NCI-H510A treated with DMSO at 0.1 percent for 48 hours (cell line): Measurements from ENCODE around the gene GALK2.
A peak's percentile ranks its signal among the peaks of the same experiment; 100 is the strongest.
"Not testable (repeated sequence)": the region's sequence is repeated elsewhere in the genome, so short reads cannot be mapped to it uniquely, and the experiment has no call there.

Experiments used
- DNase-seq: peaks from one replicate; lab custom pipeline; 2025; lab: John Stamatoyannopoulos, UW

The GALK2 gene

DNA sequence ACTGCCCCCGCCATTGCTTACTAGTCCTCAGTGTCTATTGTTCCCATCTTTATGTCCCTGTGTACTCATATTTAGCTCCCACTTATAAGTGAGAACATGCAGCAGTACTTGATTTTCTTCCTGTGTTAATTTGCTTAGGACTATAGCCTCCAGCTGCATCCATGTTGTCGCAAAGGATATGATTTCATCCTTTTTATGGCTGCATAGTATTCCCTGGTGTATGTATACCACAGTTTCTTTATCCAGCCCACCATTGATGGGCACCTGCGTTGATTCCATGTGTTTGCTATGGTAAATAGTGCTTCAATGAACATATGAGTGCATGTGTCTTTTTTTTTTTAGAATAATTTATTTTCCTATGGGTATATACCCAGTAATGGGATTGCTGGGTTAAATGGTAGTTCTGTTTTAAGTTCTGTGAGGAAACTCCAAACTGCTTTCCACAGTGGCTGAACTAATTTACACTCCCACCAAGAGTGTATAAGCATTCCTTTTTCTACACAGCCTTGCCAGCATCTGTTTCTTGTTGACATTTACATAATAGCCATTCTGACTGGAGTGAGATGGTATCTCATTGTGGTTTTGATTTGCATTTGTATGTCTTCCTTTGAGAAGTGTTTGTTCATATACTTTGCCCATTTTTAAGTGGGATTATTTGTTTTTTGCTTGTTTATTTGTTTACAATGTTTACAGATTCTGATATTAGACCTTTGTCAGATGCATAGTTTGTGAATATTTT, 53.7 kb downstream of the GALK2 start:
- DNase-seq = no peak

DNA sequence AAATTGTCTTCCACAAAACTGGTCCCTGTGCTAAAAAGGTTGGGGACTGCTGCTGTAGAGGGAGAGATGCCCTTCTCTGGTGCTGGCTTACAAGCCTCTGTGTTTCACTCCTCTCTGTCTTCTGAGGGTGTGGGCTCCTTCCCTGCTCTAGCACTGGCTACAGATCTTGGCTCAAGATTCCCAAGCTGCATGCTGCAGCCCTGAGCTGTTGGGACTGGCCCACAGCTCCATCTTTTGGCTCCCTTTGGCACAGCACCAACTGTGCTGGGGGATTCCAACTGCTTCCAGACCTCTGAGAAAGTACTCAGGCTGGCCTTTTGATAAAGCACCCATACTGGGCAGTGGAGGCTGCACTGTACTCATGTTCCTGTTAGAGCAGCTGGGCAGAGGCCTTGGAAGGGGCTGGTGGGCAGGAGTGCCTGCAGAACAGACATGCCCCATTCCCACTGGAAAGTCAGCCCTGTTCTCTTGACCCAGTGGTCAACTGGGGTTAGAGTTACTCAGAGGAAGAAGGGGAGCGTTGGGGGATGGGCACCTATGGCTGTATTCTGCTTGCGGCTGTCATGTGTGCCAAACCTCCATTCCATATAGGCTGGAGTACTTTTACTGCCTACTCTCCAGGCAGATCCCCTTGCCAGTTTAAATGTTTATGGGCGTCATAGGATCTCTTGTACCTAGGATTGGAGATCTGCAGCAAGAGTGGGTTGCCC, 55.7 kb downstream of the GALK2 start:
- DNase-seq = no peak

GRCh38 chr15:49227602-49228001, 57.6 kb downstream of the GALK2 start:
- no peak for DNase-seq

DNA sequence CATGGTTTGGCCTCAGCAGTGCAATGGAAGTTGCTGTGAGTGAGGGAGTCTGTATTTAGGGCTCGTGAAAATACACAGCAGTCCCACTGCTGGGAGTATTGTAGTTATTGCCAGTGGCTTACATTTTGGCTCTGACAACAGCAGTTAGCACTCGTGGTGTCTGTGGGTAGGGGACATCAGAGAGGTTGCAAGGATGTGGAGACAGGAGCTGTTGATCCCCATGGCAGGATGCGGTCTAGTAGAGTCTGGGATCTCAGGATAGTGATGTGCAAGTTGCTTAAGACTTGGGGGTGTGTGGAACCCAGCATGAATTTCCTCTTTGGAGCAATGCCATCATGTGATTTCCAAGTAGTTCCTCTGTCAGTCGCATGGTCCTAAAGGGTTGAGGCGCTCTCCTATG, 59.9 kb downstream of the GALK2 start:
- no peak for DNase-seq

- no peak for DNase-seq
These were observed 62.3 kb downstream of the GALK2 start for GRCh38 chr15:49232236-49232806.

DNA sequence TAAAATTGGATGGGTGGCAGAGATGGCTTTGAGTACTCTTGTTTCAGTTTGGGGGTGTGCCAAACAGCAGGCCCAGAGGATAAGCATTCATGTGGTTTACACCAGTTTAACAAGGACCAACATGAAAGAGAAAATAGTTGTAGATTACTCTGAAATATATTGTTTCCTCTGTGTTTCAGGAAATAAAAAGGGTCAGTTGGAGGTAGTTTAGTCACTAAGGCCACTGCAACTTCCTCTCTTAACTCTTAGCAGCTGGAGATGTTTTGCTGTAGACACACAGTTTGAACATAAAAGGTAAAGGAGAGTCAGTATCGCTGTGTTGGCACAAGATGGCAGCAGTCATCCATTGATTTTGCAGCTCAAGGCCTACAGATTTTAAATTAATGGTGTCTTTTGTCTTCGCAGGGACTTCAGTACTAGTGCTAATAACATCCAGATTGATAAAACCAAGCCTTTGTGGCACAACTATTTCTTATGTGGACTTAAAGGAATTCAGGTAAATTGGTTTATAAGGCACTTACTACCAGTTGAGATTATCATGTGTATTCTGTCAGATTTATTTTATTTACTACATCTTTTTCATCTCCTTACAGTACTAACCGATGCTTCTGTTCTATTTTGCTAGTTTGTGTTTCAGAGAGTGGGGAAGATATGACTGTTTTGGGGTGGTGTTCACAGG, 65.5 kb downstream of the GALK2 start:
- DNase-seq = peak; percentile 77

DNA sequence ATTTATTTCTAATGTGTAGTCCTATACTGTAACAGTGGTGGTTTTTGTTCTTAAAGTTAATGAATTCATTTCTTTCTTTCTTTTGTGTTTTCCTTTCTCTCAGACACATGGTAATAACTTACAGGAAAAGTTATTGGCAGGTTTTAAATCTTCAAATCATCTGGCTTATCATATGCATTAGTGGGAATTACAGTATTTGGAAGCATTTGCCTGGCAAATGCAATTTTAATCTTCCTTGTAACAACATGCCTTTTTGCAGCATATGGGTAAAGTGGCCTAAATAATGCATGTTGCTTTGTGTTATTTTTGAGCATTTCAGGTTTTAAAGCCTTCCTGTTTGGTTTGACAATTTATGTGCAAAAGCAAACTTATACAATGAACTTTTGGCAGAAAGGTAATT, 66.8 kb downstream of the GALK2 start:
- DNase-seq = no peak

DNA sequence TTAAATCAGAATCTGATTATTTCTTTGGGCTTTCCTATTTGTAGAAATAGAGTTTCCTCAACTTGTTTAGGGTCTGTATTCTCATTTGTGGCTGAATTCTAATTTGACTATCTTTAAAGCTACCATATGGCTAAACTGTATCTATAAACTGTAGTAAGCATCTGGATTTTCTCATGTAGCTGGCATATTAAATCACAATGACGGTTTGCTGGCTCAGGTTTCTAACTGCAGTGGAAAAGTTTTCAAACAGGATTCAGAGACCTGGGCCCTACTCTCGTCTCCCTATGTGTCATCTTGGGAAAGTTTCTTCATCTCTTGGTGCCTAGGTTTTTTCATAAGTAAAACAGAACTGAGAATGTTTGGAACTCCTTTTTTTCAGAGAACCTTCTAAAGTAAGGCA, 68.3 kb downstream of the GALK2 start:
- no peak for DNase-seq

DNA sequence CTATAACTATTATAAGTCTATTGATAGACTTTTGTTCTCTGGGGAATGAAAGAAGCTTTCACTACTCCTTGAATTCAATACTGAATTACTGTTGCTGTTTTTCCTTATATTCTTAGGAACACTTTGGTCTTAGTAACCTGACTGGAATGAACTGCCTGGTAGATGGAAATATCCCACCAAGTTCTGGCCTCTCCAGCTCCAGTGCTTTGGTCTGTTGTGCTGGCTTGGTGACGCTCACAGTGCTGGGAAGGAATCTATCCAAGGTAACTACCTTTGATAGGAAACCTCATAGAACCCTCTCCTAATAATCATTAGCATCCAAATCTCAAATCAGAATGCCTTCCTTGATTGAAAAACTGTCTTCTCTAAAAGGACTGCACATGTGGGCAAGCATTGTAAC, 69.1 kb downstream of the GALK2 start:
- DNase-seq = no peak

GRCh38 chr15:49242820-49243219, 72.8 kb downstream of the GALK2 start:
- no peak for DNase-seq

GRCh38 chr15:49247556-49248110, 77.6 kb downstream of the GALK2 start:
- no peak for DNase-seq

GRCh38 chr15:49248291-49248690, 78.2 kb downstream of the GALK2 start:
- DNase-seq = no peak

DNA sequence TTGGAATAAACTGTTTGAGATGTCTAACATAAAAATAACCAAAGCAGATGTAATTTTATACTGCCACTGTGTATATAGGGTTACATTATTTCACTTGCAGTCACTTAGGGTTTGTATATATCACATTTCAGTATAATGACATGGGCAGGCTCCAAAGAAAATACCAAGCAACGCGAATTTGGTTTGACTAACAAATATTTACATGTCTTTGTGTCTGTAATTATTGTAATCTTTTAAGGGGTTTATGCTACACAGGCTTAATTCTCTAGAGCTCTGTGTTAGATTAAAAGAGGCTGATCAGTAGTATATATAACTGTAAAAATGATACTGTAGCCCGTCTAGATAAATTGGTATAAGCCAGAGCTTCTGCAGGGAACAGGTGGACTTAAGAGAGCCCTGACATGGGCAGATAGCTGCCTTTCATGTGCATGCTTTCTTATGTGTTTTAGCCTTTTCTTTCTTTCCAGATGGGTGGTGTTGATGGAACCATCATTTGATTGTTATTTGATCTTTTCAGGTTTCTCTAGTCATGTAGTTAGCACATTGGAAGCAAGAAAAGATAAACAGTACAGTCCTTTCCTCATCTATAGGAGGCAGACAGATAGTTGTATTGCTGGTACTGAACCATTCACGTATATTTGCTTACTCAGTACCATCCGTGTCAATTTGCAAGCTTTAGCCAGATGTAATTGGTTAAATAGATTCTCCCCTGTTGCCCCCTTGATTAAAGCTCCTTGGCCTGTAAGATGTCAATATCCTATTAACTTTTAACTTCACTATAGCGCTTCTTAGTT, 86.1 kb downstream of the GALK2 start:
- DNase-seq = peak; percentile 70

GRCh38 chr15:49265117-49265516, 95.1 kb downstream of the GALK2 start:
- not testable (repeated sequence) for DNase-seq

DNA sequence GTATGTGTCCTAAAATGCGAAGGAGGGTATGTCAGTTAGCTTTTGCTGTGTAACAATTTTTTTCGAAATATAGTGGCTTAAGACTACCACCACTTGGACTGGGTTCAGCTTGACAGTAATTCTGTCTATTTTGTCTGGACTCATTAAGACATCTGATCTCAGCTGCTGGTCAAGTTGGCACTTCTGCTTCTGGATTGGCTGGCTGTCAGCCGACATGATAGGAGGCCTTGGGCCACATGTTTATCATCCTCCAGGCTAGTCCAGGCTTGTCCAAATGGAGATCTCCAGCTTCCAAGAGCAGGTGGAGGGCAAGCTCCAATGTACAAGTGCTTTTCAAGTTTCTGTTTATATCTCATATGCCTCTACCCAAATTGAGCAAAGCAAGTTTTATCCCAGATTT, 95.9 kb downstream of the GALK2 start:
- peak; percentile 52 for DNase-seq

DNA sequence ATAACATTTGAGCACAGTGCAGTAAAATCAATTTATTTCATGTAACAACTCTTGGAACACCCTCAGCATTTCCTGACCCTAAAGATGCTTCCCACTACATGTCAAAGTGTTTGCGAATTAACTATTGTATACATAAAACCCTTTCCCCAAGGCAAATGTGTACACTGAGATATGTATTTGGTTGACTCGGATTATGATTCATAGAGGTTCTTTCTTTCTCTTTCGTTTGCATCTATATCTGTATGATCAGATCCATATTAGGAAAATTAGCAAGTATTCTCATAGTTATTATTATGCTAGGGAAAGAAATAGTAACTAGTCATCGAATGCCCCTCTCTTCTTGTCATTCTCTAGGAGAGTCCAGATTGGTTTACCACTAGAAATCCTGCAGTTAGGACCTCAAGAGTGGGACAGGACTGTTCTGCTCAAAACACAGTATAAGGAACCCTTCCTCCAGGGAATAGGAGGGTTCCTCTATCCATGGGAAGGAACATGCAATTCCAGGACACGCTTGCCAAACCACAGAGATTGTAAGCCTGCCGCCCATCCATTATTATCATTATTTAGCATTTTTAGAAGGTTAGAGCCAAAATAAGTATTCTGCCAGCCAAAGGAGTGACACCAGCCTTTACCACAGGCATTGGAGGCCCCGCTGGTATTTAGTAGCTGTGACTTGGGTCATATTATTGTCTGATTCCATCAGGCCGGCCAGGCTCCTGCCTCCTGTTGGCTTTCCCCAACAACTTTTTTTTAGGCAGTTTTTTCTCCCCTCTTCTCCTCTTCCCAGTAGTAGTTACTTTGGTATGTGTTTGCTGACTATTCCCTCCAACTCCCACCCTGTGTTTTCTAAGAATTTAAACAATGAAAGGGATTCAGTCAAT, 100.7 kb downstream of the GALK2 start:
- no peak for DNase-seq

GRCh38 chr15:49273734-49274318, 103.8 kb downstream of the GALK2 start:
- DNase-seq = no peak

DNA sequence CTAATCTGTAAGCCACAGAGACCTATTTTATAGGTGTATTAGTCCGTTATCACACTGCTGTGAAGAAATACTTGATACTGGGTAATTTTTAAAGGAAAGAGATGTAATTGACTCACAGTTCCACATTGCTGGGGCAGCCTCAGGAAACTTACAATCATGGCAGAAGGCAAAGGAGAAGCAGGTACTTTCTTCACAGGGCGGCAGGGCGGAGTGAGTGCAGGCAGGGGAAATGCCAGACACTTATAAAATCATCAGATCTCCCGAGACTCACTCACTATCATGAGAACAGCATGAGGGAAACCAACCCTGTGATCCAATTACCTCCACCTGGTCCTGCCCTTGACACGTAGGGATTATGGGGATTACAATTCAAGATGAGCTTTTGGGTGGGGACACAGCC, 108.7 kb downstream of the GALK2 start:
- DNase-seq = no peak

DNA sequence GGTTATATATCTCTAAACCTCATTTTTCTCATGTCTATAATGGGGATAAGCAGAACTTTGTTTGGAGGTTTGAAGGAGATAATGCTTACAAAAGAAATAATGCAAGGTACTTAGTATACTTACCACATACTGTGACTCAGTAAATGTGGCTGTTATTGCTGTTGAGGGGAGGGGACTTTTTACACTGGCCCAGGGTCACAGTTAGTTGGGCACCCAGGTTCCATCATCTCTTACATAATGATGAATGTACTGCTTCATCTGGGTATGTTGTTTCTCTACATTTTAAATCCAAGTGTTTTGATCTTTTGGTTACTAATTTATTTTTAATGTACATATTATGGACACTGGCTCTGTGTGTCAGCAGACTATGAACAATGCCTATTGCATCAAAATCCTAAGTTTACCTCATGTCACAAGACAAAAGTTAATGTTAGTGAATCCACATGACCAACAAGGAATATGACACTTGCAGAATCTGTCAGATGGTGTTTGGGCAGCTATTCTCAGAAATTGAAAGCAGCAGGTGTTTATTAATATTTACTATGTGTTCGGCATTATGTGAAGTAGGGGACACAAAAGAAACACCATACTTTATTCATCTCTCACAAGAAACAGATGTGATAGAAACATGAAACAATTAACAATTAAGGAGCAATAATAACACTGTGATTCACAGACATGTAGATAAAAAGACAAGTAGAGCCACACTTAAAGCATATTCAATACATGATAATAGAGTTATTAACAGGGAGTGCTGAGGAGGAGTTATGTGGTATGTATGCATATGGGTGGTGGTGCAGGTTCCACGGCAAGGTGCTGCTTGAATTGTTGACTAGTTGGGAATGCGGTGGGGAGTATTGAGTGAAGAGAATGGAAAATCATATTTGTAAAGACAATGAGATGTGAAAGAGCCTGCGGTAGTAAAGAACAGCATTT, 109.7 kb downstream of the GALK2 start:
- no peak for DNase-seq
